HEK293 (cell line): ENCODE results near the gene INPP5A.

Experiments used
- CTCF ChIA-PET: fragments of 350-600 bp; formaldehyde crosslinking; extraction: SDS; loops from one replicate; lab custom pipeline; 2021; ENCODE audit warnings: antibody characterized with exemption; lab: Yijun Ruan, JAX
- POLR2A ChIA-PET: fragments of 300-600 bp; formaldehyde crosslinking; extraction: SDS; loops from one replicate; lab custom pipeline; 2020; ENCODE audit warnings: antibody characterized with exemption, inconsistent platforms; lab: Yijun Ruan, JAX
- H3K27ac ChIP-seq: fragments of 200-500 bp; sonication (Bioruptor generic); 2 replicates; pipeline ENCODE4 v1.5.1; 2014; ENCODE audit warnings: low read depth, low read length, control low read depth, inconsistent platforms; ENCODE audit errors: extremely low read depth
- H3K36me3 ChIP-seq, 2 experiments: fragments of 200-500 bp in 1 of 2; sonication (Bioruptor generic) in 1 of 2; 1 replicate in 1 of 2; 2 replicates in 1 of 2; pipeline ENCODE4 v1.5.1; 2014 to 2017; ENCODE audit warnings: inconsistent platforms in 2 of 2, low read length in 2 of 2; ENCODE audit not compliant: control insufficient read depth in 2 of 2, insufficient read depth in 1 of 2
- H3K4me1 ChIP-seq: fragments of 200-500 bp; sonication (Bioruptor generic); 2 replicates; pipeline ENCODE4 v1.5.1; 2014; ENCODE audit warnings: mild to moderate bottlenecking, low read length, inconsistent platforms; ENCODE audit not compliant: control insufficient read depth, insufficient read depth
- H3K4me3 ChIP-seq: 2 replicates; pipeline ENCODE4 v1.5.1; 2011; ENCODE audit warnings: low read depth, mild to moderate bottlenecking, control low read depth, low read length, moderate library complexity
- H3K9me3 ChIP-seq: fragments of 200-500 bp; sonication (Bioruptor generic); 2 replicates; pipeline ENCODE4 v1.5.1; 2014; ENCODE audit warnings: low read depth, low read length, inconsistent platforms; ENCODE audit not compliant: control insufficient read depth, insufficient read depth
- BCL11A ChIP-seq: fragments of 450-650 bp; formaldehyde crosslinking; IDR thresholded peaks from 2 replicates; pipeline ENCODE4 v1.5.1; 2016; ENCODE audit warnings: low read depth, missing biosample characterization, missing genetic modification characterization
- FEZF1 ChIP-seq: fragments of 450-650 bp; formaldehyde crosslinking; IDR thresholded peaks from 2 replicates; pipeline ENCODE4 v1.5.1; 2016; ENCODE audit warnings: missing biosample characterization, missing genetic modification characterization
- HOXC10 ChIP-seq: sonication (generic); formaldehyde crosslinking; IDR thresholded peaks from 2 replicates; pipeline ENCODE4 v1.8.1; 2023; ENCODE audit warnings: mild to moderate bottlenecking, missing genetic modification reagents
- OSR2 ChIP-seq: fragments of 450-650 bp; formaldehyde crosslinking; IDR thresholded peaks from 2 replicates; pipeline ENCODE4 v1.5.1; 2016; ENCODE audit warnings: missing biosample characterization, missing genetic modification characterization
- WT1 ChIP-seq: fragments of 450-650 bp; formaldehyde crosslinking; IDR thresholded peaks from 2 replicates; pipeline ENCODE4 v1.5.1; 2016; ENCODE audit warnings: missing biosample characterization, missing genetic modification characterization
- YY1 ChIP-seq: fragments of 450-650 bp; formaldehyde crosslinking; IDR thresholded peaks from 2 replicates; pipeline ENCODE4 v1.5.1; 2018; ENCODE audit warnings: missing biosample characterization, missing genetic modification characterization
- ZFP3 ChIP-seq: fragments of 450-650 bp; formaldehyde crosslinking; IDR thresholded peaks from 2 replicates; pipeline ENCODE4 v1.5.1; 2016; ENCODE audit warnings: low read depth, missing biosample characterization, missing genetic modification characterization
- ZIC2 ChIP-seq: fragments of 450-650 bp; formaldehyde crosslinking; IDR thresholded peaks from 2 replicates; pipeline ENCODE4 v1.5.1; 2016; ENCODE audit warnings: missing biosample characterization, missing genetic modification characterization
- ZNF10 ChIP-seq: fragments of 450-650 bp; formaldehyde crosslinking; IDR thresholded peaks from 2 replicates; pipeline ENCODE4 v1.5.1; 2017; ENCODE audit warnings: missing biosample characterization, missing genetic modification characterization
- ZNF202 ChIP-seq: fragments of 450-650 bp; formaldehyde crosslinking; IDR thresholded peaks from 2 replicates; pipeline ENCODE4 v1.5.1; 2016; ENCODE audit warnings: missing biosample characterization, missing genetic modification characterization, borderline replicate concordance
- ZNF24 ChIP-seq: fragments of 450-650 bp; formaldehyde crosslinking; IDR thresholded peaks from 2 replicates; pipeline ENCODE4 v1.5.1; 2016; ENCODE audit warnings: missing biosample characterization, missing genetic modification characterization
- ZNF311 ChIP-seq: fragments of 450-650 bp; formaldehyde crosslinking; IDR thresholded peaks from 2 replicates; pipeline ENCODE4 v1.5.1; 2017; ENCODE audit warnings: missing biosample characterization, missing genetic modification characterization, borderline replicate concordance
- ZNF324 ChIP-seq: fragments of 450-650 bp; formaldehyde crosslinking; IDR thresholded peaks from 2 replicates; pipeline ENCODE4 v1.5.1; 2016; ENCODE audit warnings: missing biosample characterization, missing genetic modification characterization
- ZNF404 ChIP-seq: fragments of 450-650 bp; formaldehyde crosslinking; IDR thresholded peaks from 2 replicates; pipeline ENCODE4 v1.5.1; 2017; ENCODE audit warnings: missing biosample characterization, missing genetic modification characterization
- ZNF473 ChIP-seq: fragments of 450-650 bp; formaldehyde crosslinking; IDR thresholded peaks from 2 replicates; pipeline ENCODE4 v1.5.1; 2017; ENCODE audit warnings: missing biosample characterization, missing genetic modification characterization
- ZNF514 ChIP-seq: fragments of 450-650 bp; formaldehyde crosslinking; IDR thresholded peaks from 2 replicates; pipeline ENCODE4 v1.5.1; 2016; ENCODE audit warnings: missing biosample characterization, missing genetic modification characterization
- ZNF626 ChIP-seq: fragments of 450-650 bp; sonication (Bioruptor Pico); formaldehyde crosslinking; IDR thresholded peaks from 2 replicates; pipeline ENCODE4 v1.5.1; 2018; ENCODE audit warnings: missing biosample characterization, missing genetic modification characterization, inconsistent platforms
- ZNF629 ChIP-seq: fragments of 450-650 bp; formaldehyde crosslinking; IDR thresholded peaks from 2 replicates; pipeline ENCODE4 v1.5.1; 2017; ENCODE audit warnings: missing biosample characterization, missing genetic modification characterization
- ZNF670 ChIP-seq: fragments of 450-650 bp; formaldehyde crosslinking; IDR thresholded peaks from 2 replicates; pipeline ENCODE4 v1.5.1; 2016; ENCODE audit warnings: missing biosample characterization, missing genetic modification characterization, low read depth
- ZNF76 ChIP-seq: fragments of 450-650 bp; formaldehyde crosslinking; IDR thresholded peaks from 2 replicates; pipeline ENCODE4; 2016; ENCODE audit warnings: low read depth, missing biosample characterization, missing genetic modification characterization, borderline replicate concordance
- ZNF768 ChIP-seq: fragments of 450-650 bp; formaldehyde crosslinking; IDR thresholded peaks from 2 replicates; pipeline ENCODE4 v1.5.1; 2018; ENCODE audit warnings: missing biosample characterization, mild to moderate bottlenecking, missing genetic modification characterization
- ZNF776 ChIP-seq: fragments of 450-650 bp; formaldehyde crosslinking; IDR thresholded peaks from 2 replicates; pipeline ENCODE4 v1.5.0; 2017; ENCODE audit warnings: missing biosample characterization, missing genetic modification characterization, borderline replicate concordance
- TF ChIP-seq, protein P1 (sequence below): fragments of 450-650 bp; formaldehyde crosslinking; IDR thresholded peaks from 2 replicates; pipeline ENCODE4 v1.5.1; 2016; ENCODE audit warnings: missing biosample characterization, missing genetic modification characterization, low read depth
- TF ChIP-seq, protein P2 (sequence below): fragments of 450-650 bp; formaldehyde crosslinking; IDR thresholded peaks from 2 replicates; pipeline ENCODE4 v1.5.1; 2016; ENCODE audit warnings: missing biosample characterization, missing genetic modification characterization, borderline replicate concordance
- TF ChIP-seq, protein P3 (sequence below): fragments of 450-650 bp; formaldehyde crosslinking; IDR thresholded peaks from 2 replicates; pipeline ENCODE4 v1.5.1; 2016; ENCODE audit warnings: missing biosample characterization, missing genetic modification characterization, borderline replicate concordance

The INPP5A gene

DNA sequence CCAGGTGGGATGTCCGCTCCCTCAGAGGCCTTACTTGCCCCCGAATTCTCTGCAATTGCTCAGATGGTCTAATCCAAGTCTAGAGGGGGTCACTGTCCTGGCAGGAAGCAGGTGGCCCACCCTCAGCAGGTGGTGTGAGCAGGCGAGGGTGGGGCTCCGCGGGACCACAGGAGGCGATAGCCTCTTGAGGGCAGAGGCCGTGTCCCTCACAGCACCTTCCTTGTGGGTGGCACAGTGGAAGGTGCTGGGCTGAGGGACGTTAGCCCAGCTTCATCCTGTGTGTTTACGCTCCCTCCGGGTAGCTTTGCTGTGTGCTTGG lies 38.3 kb upstream of the INPP5A start:
- ChIA-PET CTCF (no interaction called here), POLR2A (no interaction called here)
- 0 out of 2 replicates have a peak, but pooled peaks cover 2% of the 10 kb centered on the region for H3K4me1 ChIP-seq
- H3K27ac ChIP-seq: no peak overlapping the region
- H3K4me3 ChIP-seq: no peak overlapping the region
- no peaks in the 10 kb centered on the region for H3K36me3 ChIP-seq
- TF ChIP-seq ZNF324 (tag by site-specific recombination) (no peak), ZNF473 (tag by site-specific recombination) (no peak), ZNF776 (tag by site-specific recombination) (no peak), ZNF311 (no peak), ZNF404 (tag by site-specific recombination) (no peak), FEZF1 (tag by site-specific recombination) (no peak), ZNF670 (tag by site-specific recombination) (no peak), ZNF10 (tag by site-specific recombination) (peak; percentile 97), ZNF202 (tag by site-specific recombination) (no peak), ZIC2 (tag by site-specific recombination) (peak; percentile 68)
- TF ChIP-seq, protein P1, sequence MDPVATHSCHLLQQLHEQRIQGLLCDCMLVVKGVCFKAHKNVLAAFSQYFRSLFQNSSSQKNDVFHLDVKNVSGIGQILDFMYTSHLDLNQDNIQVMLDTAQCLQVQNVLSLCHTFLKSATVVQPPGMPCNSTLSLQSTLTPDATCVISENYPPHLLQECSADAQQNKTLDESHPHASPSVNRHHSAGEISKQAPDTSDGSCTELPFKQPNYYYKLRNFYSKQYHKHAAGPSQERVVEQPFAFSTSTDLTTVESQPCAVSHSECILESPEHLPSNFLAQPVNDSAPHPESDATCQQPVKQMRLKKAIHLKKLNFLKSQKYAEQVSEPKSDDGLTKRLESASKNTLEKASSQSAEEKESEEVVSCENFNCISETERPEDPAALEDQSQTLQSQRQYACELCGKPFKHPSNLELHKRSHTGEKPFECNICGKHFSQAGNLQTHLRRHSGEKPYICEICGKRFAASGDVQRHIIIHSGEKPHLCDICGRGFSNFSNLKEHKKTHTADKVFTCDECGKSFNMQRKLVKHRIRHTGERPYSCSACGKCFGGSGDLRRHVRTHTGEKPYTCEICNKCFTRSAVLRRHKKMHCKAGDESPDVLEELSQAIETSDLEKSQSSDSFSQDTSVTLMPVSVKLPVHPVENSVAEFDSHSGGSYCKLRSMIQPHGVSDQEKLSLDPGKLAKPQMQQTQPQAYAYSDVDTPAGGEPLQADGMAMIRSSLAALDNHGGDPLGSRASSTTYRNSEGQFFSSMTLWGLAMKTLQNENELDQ (tag by site-specific recombination): no peak
- no peaks in the 10 kb centered on the region for H3K9me3 ChIP-seq

DNA sequence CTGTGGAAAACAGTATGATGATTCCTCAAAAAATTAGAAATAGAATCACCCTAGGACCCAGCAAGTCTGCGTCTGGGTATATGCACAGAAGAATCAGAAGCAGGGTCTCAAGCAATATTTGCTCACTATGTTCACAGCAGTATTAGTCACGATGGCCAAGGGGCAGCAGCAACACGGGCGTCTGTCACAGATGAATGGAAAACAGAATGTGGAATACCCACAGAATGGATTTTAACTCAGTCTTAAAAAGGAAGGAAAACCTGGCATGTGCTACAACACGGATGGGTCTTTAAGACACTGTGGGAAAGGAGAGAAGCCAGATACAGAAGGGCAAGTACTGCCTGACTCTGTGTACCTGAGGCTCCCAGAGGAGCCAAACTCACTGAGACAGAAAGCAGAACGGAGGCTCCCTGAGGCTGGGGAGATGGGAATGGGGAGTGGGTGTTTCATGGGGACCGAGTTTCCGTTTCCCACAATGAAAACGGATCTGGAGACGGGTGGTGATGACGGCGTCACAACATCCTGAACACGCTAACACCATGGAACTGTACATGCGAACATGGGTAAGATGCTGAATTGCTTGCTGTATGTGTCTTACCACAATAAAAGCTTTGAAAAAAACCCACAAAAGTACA lies 36.7 kb upstream of the INPP5A start:
- H3K9me3 ChIP-seq: no peaks in the 10 kb centered on the region
- H3K36me3 ChIP-seq: no peaks in the 10 kb centered on the region
- CTCF ChIA-PET: no interaction called here
- POLR2A ChIA-PET: interaction anchor here (1.3 kb wide), 1 partner anchor 16 kb away, joined by 7 read pairs; no protein-coding TSS in a partner anchor
- no peak overlapping the region for H3K4me3 ChIP-seq
- H3K27ac ChIP-seq: no peak overlapping the region
- H3K4me1 ChIP-seq: no peaks in the 10 kb centered on the region
- no peak for TF ChIP-seq ZNF324 (tag by site-specific recombination)
- TF ChIP-seq ZNF768 (tag by site-specific recombination): no peak
- TF ChIP-seq, protein P2, sequence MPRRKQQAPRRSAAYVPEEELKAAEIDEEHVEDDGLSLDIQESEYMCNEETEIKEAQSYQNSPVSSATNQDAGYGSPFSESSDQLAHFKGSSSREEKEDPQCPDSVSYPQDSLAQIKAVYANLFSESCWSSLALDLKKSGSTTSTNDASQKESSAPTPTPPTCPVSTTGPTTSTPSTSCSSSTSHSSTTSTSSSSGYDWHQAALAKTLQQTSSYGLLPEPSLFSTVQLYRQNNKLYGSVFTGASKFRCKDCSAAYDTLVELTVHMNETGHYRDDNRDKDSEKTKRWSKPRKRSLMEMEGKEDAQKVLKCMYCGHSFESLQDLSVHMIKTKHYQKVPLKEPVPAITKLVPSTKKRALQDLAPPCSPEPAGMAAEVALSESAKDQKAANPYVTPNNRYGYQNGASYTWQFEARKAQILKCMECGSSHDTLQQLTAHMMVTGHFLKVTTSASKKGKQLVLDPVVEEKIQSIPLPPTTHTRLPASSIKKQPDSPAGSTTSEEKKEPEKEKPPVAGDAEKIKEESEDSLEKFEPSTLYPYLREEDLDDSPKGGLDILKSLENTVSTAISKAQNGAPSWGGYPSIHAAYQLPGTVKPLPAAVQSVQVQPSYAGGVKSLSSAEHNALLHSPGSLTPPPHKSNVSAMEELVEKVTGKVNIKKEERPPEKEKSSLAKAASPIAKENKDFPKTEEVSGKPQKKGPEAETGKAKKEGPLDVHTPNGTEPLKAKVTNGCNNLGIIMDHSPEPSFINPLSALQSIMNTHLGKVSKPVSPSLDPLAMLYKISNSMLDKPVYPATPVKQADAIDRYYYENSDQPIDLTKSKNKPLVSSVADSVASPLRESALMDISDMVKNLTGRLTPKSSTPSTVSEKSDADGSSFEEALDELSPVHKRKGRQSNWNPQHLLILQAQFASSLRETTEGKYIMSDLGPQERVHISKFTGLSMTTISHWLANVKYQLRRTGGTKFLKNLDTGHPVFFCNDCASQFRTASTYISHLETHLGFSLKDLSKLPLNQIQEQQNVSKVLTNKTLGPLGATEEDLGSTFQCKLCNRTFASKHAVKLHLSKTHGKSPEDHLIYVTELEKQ (tag by site-specific recombination): no peak
- TF ChIP-seq YY1: no peak
- TF ChIP-seq ZNF76 (tag by site-specific recombination): no peak
- no peak for TF ChIP-seq WT1 (tag by site-specific recombination)
- no peak for TF ChIP-seq ZNF514 (tag by site-specific recombination)
- no peak for TF ChIP-seq ZNF629 (tag by site-specific recombination)
- TF ChIP-seq, protein P3, sequence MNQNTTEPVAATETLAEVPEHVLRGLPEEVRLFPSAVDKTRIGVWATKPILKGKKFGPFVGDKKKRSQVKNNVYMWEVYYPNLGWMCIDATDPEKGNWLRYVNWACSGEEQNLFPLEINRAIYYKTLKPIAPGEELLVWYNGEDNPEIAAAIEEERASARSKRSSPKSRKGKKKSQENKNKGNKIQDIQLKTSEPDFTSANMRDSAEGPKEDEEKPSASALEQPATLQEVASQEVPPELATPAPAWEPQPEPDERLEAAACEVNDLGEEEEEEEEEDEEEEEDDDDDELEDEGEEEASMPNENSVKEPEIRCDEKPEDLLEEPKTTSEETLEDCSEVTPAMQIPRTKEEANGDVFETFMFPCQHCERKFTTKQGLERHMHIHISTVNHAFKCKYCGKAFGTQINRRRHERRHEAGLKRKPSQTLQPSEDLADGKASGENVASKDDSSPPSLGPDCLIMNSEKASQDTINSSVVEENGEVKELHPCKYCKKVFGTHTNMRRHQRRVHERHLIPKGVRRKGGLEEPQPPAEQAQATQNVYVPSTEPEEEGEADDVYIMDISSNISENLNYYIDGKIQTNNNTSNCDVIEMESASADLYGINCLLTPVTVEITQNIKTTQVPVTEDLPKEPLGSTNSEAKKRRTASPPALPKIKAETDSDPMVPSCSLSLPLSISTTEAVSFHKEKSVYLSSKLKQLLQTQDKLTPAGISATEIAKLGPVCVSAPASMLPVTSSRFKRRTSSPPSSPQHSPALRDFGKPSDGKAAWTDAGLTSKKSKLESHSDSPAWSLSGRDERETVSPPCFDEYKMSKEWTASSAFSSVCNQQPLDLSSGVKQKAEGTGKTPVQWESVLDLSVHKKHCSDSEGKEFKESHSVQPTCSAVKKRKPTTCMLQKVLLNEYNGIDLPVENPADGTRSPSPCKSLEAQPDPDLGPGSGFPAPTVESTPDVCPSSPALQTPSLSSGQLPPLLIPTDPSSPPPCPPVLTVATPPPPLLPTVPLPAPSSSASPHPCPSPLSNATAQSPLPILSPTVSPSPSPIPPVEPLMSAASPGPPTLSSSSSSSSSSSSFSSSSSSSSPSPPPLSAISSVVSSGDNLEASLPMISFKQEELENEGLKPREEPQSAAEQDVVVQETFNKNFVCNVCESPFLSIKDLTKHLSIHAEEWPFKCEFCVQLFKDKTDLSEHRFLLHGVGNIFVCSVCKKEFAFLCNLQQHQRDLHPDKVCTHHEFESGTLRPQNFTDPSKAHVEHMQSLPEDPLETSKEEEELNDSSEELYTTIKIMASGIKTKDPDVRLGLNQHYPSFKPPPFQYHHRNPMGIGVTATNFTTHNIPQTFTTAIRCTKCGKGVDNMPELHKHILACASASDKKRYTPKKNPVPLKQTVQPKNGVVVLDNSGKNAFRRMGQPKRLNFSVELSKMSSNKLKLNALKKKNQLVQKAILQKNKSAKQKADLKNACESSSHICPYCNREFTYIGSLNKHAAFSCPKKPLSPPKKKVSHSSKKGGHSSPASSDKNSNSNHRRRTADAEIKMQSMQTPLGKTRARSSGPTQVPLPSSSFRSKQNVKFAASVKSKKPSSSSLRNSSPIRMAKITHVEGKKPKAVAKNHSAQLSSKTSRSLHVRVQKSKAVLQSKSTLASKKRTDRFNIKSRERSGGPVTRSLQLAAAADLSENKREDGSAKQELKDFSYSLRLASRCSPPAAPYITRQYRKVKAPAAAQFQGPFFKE (tag by site-specific recombination): no peak
- no peak for TF ChIP-seq BCL11A
- TF ChIP-seq OSR2 (tag by site-specific recombination): no peak
- no peak for TF ChIP-seq HOXC10 (CRISPR knock-in tag)
- no peak for TF ChIP-seq ZNF626 (tag by site-specific recombination)
- no peak for TF ChIP-seq ZNF24
- no peak for TF ChIP-seq ZFP3 (tag by site-specific recombination)
